Measurements from ENCODE around the gene MFSD12. TPM values are rescaled to one million over a fixed set of nuclear protein-coding genes. Genes with fewer than 3 reads are reported as not detected.

Gene MFSD12
- polyA plus RNA-seq, 1 donor from 2014 or later, result 38.5 TPM

- H3K27ac ChIP-seq (ENCODE audit: low read length), result no peak overlapping the region
- H4K20me1 ChIP-seq (ENCODE audit: insufficient read depth), result peaks cover 13% of the 10 kb centered on the region
- H3K4me3 ChIP-seq (ENCODE audit: low read length), result no peak overlapping the region
- peaks cover 37% of the 10 kb centered on the region for H3K79me2 ChIP-seq (replicated peaks; ENCODE audit: insufficient read depth, low read length)
- no peaks in the 10 kb centered on the region for H3K9me2 ChIP-seq (ENCODE audit: insufficient read depth, low read length)
- H3K27me3 ChIP-seq (ENCODE audit: insufficient read depth, low read depth, low read length), result no peaks in the 10 kb centered on the region
- H3F3A ChIP-seq (ENCODE audit: insufficient read depth, low read length, poor library complexity, severe bottlenecking), result no peaks in the 10 kb centered on the region
- H3K9ac ChIP-seq (ENCODE audit: low read length), result no peak overlapping the region
- no peak overlapping the region for H3K4me2 ChIP-seq (ENCODE audit: low read length)
- H2AFZ ChIP-seq (ENCODE audit: low read depth, low read length), result no peak overlapping the region
- H3K9me3 ChIP-seq (ENCODE audit: low read length), result no peaks in the 10 kb centered on the region
- TF ChIP-seq POLR2AphosphoS5 (IDR thresholded peaks at IDR 0.05) (no peak), EZH2 (IDR thresholded peaks at IDR 0.05; ENCODE audit: borderline replicate concordance, insufficient read depth, low read length, poor library complexity, severe bottlenecking) (no peak), TAF1 (IDR thresholded peaks at IDR 0.05; ENCODE audit: low read depth) (no peak), RAD21 (conservative IDR thresholded peaks at IDR 0.05) (no peak), EP300 (conservative IDR thresholded peaks at IDR 0.05; ENCODE audit: poor library complexity, severe bottlenecking) (no peak)
- TF ChIP-seq, protein P1, sequence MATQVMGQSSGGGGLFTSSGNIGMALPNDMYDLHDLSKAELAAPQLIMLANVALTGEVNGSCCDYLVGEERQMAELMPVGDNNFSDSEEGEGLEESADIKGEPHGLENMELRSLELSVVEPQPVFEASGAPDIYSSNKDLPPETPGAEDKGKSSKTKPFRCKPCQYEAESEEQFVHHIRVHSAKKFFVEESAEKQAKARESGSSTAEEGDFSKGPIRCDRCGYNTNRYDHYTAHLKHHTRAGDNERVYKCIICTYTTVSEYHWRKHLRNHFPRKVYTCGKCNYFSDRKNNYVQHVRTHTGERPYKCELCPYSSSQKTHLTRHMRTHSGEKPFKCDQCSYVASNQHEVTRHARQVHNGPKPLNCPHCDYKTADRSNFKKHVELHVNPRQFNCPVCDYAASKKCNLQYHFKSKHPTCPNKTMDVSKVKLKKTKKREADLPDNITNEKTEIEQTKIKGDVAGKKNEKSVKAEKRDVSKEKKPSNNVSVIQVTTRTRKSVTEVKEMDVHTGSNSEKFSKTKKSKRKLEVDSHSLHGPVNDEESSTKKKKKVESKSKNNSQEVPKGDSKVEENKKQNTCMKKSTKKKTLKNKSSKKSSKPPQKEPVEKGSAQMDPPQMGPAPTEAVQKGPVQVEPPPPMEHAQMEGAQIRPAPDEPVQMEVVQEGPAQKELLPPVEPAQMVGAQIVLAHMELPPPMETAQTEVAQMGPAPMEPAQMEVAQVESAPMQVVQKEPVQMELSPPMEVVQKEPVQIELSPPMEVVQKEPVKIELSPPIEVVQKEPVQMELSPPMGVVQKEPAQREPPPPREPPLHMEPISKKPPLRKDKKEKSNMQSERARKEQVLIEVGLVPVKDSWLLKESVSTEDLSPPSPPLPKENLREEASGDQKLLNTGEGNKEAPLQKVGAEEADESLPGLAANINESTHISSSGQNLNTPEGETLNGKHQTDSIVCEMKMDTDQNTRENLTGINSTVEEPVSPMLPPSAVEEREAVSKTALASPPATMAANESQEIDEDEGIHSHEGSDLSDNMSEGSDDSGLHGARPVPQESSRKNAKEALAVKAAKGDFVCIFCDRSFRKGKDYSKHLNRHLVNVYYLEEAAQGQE (IDR thresholded peaks at IDR 0.05; ENCODE audit: borderline replicate concordance), result no peak
- H3K36me3 ChIP-seq (ENCODE audit: insufficient read depth, low read length), result no peaks in the 10 kb centered on the region
These were observed 39.7 kb downstream of the MFSD12 start for GRCh38 chr19:3517638-3518037.

GRCh38 chr19:3516675-3517207 is 40.6 kb downstream of the MFSD12 start:
- Histone ChIP-seq H3K27me3 (ENCODE audit: insufficient read depth, low read depth, low read length) (no peaks in the 10 kb centered on the region), H3K9ac (ENCODE audit: low read length) (no peak overlapping the region), H3K27ac (ENCODE audit: low read length) (no peak overlapping the region), H3F3A (ENCODE audit: insufficient read depth, low read length, poor library complexity, severe bottlenecking) (no peaks in the 10 kb centered on the region), H4K20me1 (ENCODE audit: insufficient read depth) (peaks cover 22% of the 10 kb centered on the region), H3K36me3 (ENCODE audit: insufficient read depth, low read length) (no peaks in the 10 kb centered on the region), H3K9me2 (ENCODE audit: insufficient read depth, low read length) (no peaks in the 10 kb centered on the region), H3K79me2 (replicated peaks; ENCODE audit: insufficient read depth, low read length) (peaks cover 46% of the 10 kb centered on the region), H3K4me3 (ENCODE audit: low read length) (no peak overlapping the region), H3K4me2 (ENCODE audit: low read length) (no peak overlapping the region), H2AFZ (ENCODE audit: low read depth, low read length) (no peak overlapping the region), H3K9me3 (ENCODE audit: low read length) (no peaks in the 10 kb centered on the region)
- TF ChIP-seq EP300 (conservative IDR thresholded peaks at IDR 0.05; ENCODE audit: poor library complexity, severe bottlenecking), result no peak
- TF ChIP-seq MXI1 (conservative IDR thresholded peaks at IDR 0.05; ENCODE audit: poor library complexity, severe bottlenecking), result no peak
- TF ChIP-seq EZH2 (IDR thresholded peaks at IDR 0.05; ENCODE audit: borderline replicate concordance, insufficient read depth, low read length, poor library complexity, severe bottlenecking), result no peak
- TF ChIP-seq, protein P1 (IDR thresholded peaks at IDR 0.05; ENCODE audit: borderline replicate concordance), result no peak
- TF ChIP-seq SMC3 (conservative IDR thresholded peaks at IDR 0.05; ENCODE audit: poor library complexity), result no peak
- no peak for TF ChIP-seq POLR2AphosphoS5 (IDR thresholded peaks at IDR 0.05)
- TF ChIP-seq, protein P2, sequence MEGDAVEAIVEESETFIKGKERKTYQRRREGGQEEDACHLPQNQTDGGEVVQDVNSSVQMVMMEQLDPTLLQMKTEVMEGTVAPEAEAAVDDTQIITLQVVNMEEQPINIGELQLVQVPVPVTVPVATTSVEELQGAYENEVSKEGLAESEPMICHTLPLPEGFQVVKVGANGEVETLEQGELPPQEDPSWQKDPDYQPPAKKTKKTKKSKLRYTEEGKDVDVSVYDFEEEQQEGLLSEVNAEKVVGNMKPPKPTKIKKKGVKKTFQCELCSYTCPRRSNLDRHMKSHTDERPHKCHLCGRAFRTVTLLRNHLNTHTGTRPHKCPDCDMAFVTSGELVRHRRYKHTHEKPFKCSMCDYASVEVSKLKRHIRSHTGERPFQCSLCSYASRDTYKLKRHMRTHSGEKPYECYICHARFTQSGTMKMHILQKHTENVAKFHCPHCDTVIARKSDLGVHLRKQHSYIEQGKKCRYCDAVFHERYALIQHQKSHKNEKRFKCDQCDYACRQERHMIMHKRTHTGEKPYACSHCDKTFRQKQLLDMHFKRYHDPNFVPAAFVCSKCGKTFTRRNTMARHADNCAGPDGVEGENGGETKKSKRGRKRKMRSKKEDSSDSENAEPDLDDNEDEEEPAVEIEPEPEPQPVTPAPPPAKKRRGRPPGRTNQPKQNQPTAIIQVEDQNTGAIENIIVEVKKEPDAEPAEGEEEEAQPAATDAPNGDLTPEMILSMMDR (IDR thresholded peaks at IDR 0.05; ENCODE audit: poor library complexity, severe bottlenecking), result no peak
- TF ChIP-seq TAF1 (IDR thresholded peaks at IDR 0.05; ENCODE audit: low read depth), result no peak
- TF ChIP-seq RAD21 (conservative IDR thresholded peaks at IDR 0.05), result no peak
